SK-N-SH (cell line): ENCODE data around the gene ELOVL6. TPM values are rescaled to one million over a fixed set of nuclear protein-coding genes. Genes with fewer than 3 reads are reported as not detected.
A peak's percentile ranks its signal among the peaks of the same experiment; 100 is the strongest.

Source experiments
- CTCF ChIA-PET: fragments of 300-600, 350-600 bp; formaldehyde crosslinking; extraction: SDS; loops from one replicate; lab custom pipeline; 2021; lab: Yijun Ruan, JAX
- POLR2A ChIA-PET: fragments of 350-600 bp; sonication (Branson Sonifier 250); formaldehyde crosslinking; extraction: SDS; loops from one replicate; lab custom pipeline; 2020; ENCODE audit warnings: antibody characterized with exemption, inconsistent platforms; lab: Yijun Ruan, JAX
- DNase-seq: peaks from one replicate; pipeline ENCODE4 v3.0.0; 2012
- H2AFZ ChIP-seq: fragments of 200-600 bp; sonication (generic); 2 replicates; pipeline ENCODE4 v1.8.1; 2016; ENCODE audit warnings: antibody characterized with exemption, mild to moderate bottlenecking, low read depth
- H3F3A ChIP-seq: fragments of 200-600 bp; sonication (generic); replicated peaks from 2 replicates; pipeline ENCODE3; 2016; ENCODE audit warnings: antibody characterized with exemption, mild to moderate bottlenecking; ENCODE audit not compliant: insufficient read depth
- H3K27ac ChIP-seq, 2 experiments: fragments of 200-500 bp in 1 of 2; fragments of 200-600 bp in 1 of 2; sonication (Bioruptor generic) in 1 of 2; sonication (generic), shearing (Covaris generic) in 1 of 2; 2 replicates each; pipeline versions ENCODE4 v1.5.1 to v1.6.1; 2014 to 2016; ENCODE audit warnings: low read depth in 2 of 2, inconsistent platforms in 1 of 2, low read length in 1 of 2, mild to moderate bottlenecking in 1 of 2, mixed read lengths in 1 of 2
- H3K27me3 ChIP-seq: fragments of 200-600 bp; sonication (generic), shearing (Covaris generic); 2 replicates; pipeline ENCODE4 v1.6.1; 2016; ENCODE audit warnings: mixed run types; ENCODE audit not compliant: insufficient read depth
- H3K36me3 ChIP-seq, 2 experiments: fragments of 200-500 bp in 1 of 2; fragments of 200-600 bp in 1 of 2; sonication (Bioruptor generic) in 1 of 2; sonication (generic) in 1 of 2; replicated peaks in 1 of 2; 2 replicates each; pipeline versions ENCODE3 to v1.5.1; 2014 to 2016; ENCODE audit warnings: low read length in 1 of 2, mild to moderate bottlenecking in 1 of 2; ENCODE audit not compliant: insufficient read depth in 2 of 2, control insufficient read depth in 1 of 2
- H3K4me1 ChIP-seq, 2 experiments: fragments of 200-500 bp in 1 of 2; fragments of 200-600 bp in 1 of 2; sonication (Bioruptor generic) in 1 of 2; sonication (generic), shearing (Covaris generic) in 1 of 2; 2 replicates each; pipeline versions ENCODE4 v1.5.1 to v1.6.1; 2014 to 2016; ENCODE audit warnings: low read depth in 1 of 2, low read length in 1 of 2, mixed run types in 1 of 2; ENCODE audit not compliant: insufficient read depth in 2 of 2, control insufficient read depth in 1 of 2
- H3K4me2 ChIP-seq: fragments of 200-600 bp; sonication (generic), shearing (Covaris generic); 2 replicates; pipeline ENCODE4 v1.6.1; 2017; ENCODE audit warnings: mixed run types
- H3K4me3 ChIP-seq, 2 experiments: fragments of 200-500 bp in 1 of 2; fragments of 200-600 bp in 1 of 2; sonication (Bioruptor generic) in 1 of 2; sonication (generic), shearing (Covaris generic) in 1 of 2; 2 replicates each; pipeline versions ENCODE4 v1.5.1 to v1.8.1; 2014 to 2016; ENCODE audit warnings: low read depth in 2 of 2, inconsistent platforms in 1 of 2, low read length in 1 of 2, mild to moderate bottlenecking in 1 of 2, mixed read lengths in 1 of 2, moderate library complexity in 1 of 2
- H3K79me2 ChIP-seq: fragments of 200-600 bp; sonication (generic); 2 replicates; pipeline ENCODE4 v1.8.1; 2017; ENCODE audit warnings: mild to moderate bottlenecking; ENCODE audit not compliant: insufficient read depth
- H3K9ac ChIP-seq: fragments of 200-600 bp; sonication (generic); 2 replicates; pipeline ENCODE4 v1.6.1; 2017; ENCODE audit warnings: mixed run types
- H3K9me2 ChIP-seq: fragments of 200-600 bp; sonication (generic); 2 replicates; pipeline ENCODE4 v1.6.1; 2017; ENCODE audit warnings: mixed run types
- H3K9me3 ChIP-seq: fragments of 200-600 bp; sonication (generic); 2 replicates; pipeline ENCODE4 v1.6.1; 2017; ENCODE audit warnings: mixed run types, mild to moderate bottlenecking, moderate library complexity
- H4K20me1 ChIP-seq: fragments of 200-600 bp; sonication (generic); 2 replicates; pipeline ENCODE4 v1.6.1; 2017; ENCODE audit warnings: mild to moderate bottlenecking, mixed run types; ENCODE audit not compliant: insufficient read depth
- CHD2 ChIP-seq: fragments of 150-350 bp; IDR thresholded peaks from 2 replicates; pipeline ENCODE4 v1.6.1; 2018; ENCODE audit warnings: low read length; ENCODE audit not compliant: partially characterized antibody
- EP300 ChIP-seq, 2 experiments: IDR thresholded peaks; 2 replicates each; pipeline versions ENCODE4 v1.4.0 to v1.6.1; 2012; ENCODE audit warnings: borderline replicate concordance in 1 of 2, low read depth in 1 of 2, low read length in 1 of 2
- EZH2phosphoT487 ChIP-seq: fragments of 200-600 bp; sonication (generic); IDR thresholded peaks from 2 replicates; pipeline ENCODE4 v1.6.1; 2017; ENCODE audit warnings: low read depth, mixed run types, mild to moderate bottlenecking, antibody characterized with exemption, moderate library complexity, borderline replicate concordance
- FOXM1 ChIP-seq: IDR thresholded peaks from 2 replicates; pipeline ENCODE4 v1.4.0; 2012; ENCODE audit warnings: low read depth, mild to moderate bottlenecking
- GABPA ChIP-seq: IDR thresholded peaks from 2 replicates; pipeline ENCODE4 v1.4.0; 2012; ENCODE audit warnings: low read depth, mild to moderate bottlenecking
- MXI1 ChIP-seq: IDR thresholded peaks from 2 replicates; pipeline ENCODE4 v1.6.1; 2012; ENCODE audit warnings: mild to moderate bottlenecking, low read depth, low read length, improper control_type of control experiment
- NRF1 ChIP-seq: IDR thresholded peaks from 2 replicates; pipeline ENCODE4 v1.6.1; 2012; ENCODE audit warnings: low read depth, mild to moderate bottlenecking, low read length
- POLR2AphosphoS5 ChIP-seq: IDR thresholded peaks from 2 replicates; pipeline ENCODE4 v1.6.1; 2012; ENCODE audit warnings: low read depth, low read length
- RCOR1 ChIP-seq: fragments of 150-350 bp; IDR thresholded peaks from 2 replicates; pipeline ENCODE4 v1.6.1; 2017; ENCODE audit warnings: antibody characterized with exemption, low read length
- RXRA ChIP-seq: IDR thresholded peaks from 2 replicates; pipeline ENCODE4 v1.4.0; 2012; ENCODE audit warnings: low read depth, mild to moderate bottlenecking, borderline replicate concordance
- SIN3A ChIP-seq: IDR thresholded peaks from 2 replicates; pipeline ENCODE4 v1.6.1; 2012; ENCODE audit warnings: low read depth, mild to moderate bottlenecking, low read length, moderate library complexity, borderline replicate concordance
- TAF1 ChIP-seq: IDR thresholded peaks from 2 replicates; pipeline ENCODE4 v1.6.1; 2012; ENCODE audit warnings: low read depth, mild to moderate bottlenecking, low read length, moderate library complexity, borderline replicate concordance
- WGBS: methylation state at CpG from one replicate; pipeline ENCODE4 v1.1.6; 2017; ENCODE audit warnings: low lambda C conversion rate; 5-methylcytosine and 5-hydroxymethylcytosine counted together
- polyA plus RNA-seq, 3 experiments: library from polyadenylated mRNA; depleted of rRNA; stranded (reverse); fragments of >200 nt; gene quantifications; 2 replicates each; pipeline ENCODE4 v1.2.3, GENCODE V29; 2012
- TF ChIP-seq, protein P1 (sequence below): IDR thresholded peaks from 2 replicates; pipeline ENCODE4 v1.4.0; 2012; ENCODE audit warnings: low read depth

Gene ELOVL6
- polyA plus RNA-seq, 1 of the 3 experiments (the other 2 are of a cell fraction) = 9.0 TPM

GRCh38 chr4:110197529-110198042, 829 bp downstream of the ELOVL6 start:
- peak overlapping the region; percentile 80 to 84 for H3K4me3 ChIP-seq
- H4K20me1 ChIP-seq = no peaks in the 10 kb centered on the region
- H3K4me2 ChIP-seq = peak overlapping the region; percentile 89
- 0% methylated on average over 24 of the region's 26 CpGs for WGBS
- CTCF ChIA-PET = interaction anchor here (0.6 to 1.7 kb wide), 9 partner anchors 14 to 319 kb away, joined by 3 to 8 read pairs (median 4); no protein-coding TSS in a partner anchor
- peak overlapping the region; percentile 90 for H2AFZ ChIP-seq
- H3K9ac ChIP-seq = peak overlapping the region; percentile 69
- DNase-seq = peak; percentile 58
- no peaks in the 10 kb centered on the region for H3K9me2 ChIP-seq
- peak overlapping the region; percentile 60 to 97 for H3K27ac ChIP-seq
- peaks cover 7% of the 10 kb centered on the region for H3K79me2 ChIP-seq
- H3K4me1 ChIP-seq = peaks cover 13 to 20% of the 10 kb centered on the region in 2 experiments; a peak in 3 of 4 replicates
- peaks cover 9% of the 10 kb centered on the region for H3F3A ChIP-seq
- TF ChIP-seq CHD2 = peak; percentile 31
- no peak for TF ChIP-seq RCOR1
- no peak for TF ChIP-seq RXRA
- TF ChIP-seq GABPA = peak; percentile 31; the same call in 1 of the 2 replicates
- peak; percentile 43; the same call in 1 of the 2 replicates for TF ChIP-seq MXI1
- no peak for TF ChIP-seq FOXM1
- no peak for TF ChIP-seq EZH2phosphoT487
- 0 out of 2 replicates have a peak, but pooled peaks have one; percentile 60 for TF ChIP-seq SIN3A
- TF ChIP-seq NRF1 = no peak
- TF ChIP-seq EP300 (IDR thresholded peaks at IDR 0.05; ENCODE audit: borderline replicate concordance in 1 of 2, low read depth in 1 of 2, low read length in 1 of 2) = no peak
- TF ChIP-seq, protein P1, sequence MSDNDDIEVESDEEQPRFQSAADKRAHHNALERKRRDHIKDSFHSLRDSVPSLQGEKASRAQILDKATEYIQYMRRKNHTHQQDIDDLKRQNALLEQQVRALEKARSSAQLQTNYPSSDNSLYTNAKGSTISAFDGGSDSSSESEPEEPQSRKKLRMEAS = peak; percentile 73
- peak; percentile 54; the same call in 1 of the 2 replicates for TF ChIP-seq POLR2AphosphoS5
- POLR2A ChIA-PET = interaction anchor here (0.6 to 1.2 kb wide), 3 partner anchors 139 to 1446 kb away, joined by 3 to 4 read pairs (median 3); no protein-coding TSS in a partner anchor
- H3K36me3 ChIP-seq = peaks cover 0 to 4% of the 10 kb centered on the region in 2 experiments
- H3K9me3 ChIP-seq = no peaks in the 10 kb centered on the region
- no peaks in the 10 kb centered on the region for H3K27me3 ChIP-seq

DNA sequence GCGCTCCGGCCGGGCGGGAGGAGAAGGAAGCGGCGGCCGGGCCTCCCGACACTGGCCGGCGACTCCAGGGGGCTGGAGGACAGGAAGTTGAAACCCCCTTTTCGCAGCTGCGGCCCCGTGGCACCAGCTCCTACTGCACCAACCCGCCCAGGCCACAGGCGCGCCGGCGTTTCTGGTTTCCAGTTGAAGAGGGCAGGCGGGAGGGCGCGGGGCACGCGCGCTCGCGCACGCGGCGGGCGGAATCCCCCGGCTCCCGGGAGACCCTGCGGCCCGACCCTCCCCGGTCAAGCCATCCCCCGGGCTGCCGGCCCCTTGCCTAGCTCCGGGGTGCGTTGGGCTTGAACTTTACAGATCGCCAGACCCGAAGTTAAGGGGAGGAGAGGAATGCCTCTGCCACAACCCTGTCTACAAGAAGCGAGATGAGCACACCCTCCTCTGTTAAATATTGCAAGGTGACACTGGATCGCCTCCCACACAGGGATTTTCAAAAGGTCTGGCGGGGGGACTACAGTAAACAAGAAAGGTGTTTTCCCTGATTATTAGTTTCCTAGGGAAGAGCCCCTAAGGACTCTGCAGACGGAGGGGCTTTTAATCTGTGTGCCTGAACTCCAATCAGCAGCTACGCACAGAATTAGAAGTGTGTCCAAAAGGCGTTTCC, 1.4 kb downstream of the ELOVL6 start:
- Histone ChIP-seq H3K9ac (peak overlapping the region; percentile 69), H3F3A (peaks cover 9% of the 10 kb centered on the region), H3K4me1 (peaks cover 13 to 20% of the 10 kb centered on the region in 2 experiments; a peak in 3 of 4 replicates), H3K4me2 (peak overlapping the region; percentile 89), H2AFZ (peak overlapping the region; percentile 90), H4K20me1 (no peaks in the 10 kb centered on the region), H3K36me3 (peaks cover 0 to 4% of the 10 kb centered on the region in 2 experiments), H3K27ac (peak overlapping the region; percentile 60 to 97), H3K27me3 (no peaks in the 10 kb centered on the region), H3K4me3 (peak overlapping the region; percentile 80 to 84), H3K79me2 (peaks cover 11% of the 10 kb centered on the region), H3K9me3 (no peaks in the 10 kb centered on the region), H3K9me2 (no peaks in the 10 kb centered on the region)
- WGBS = 1% methylated on average over 6 of the region's 47 CpGs
- DNase-seq = peak; percentile 75
- ChIA-PET POLR2A (interaction anchor here (0.6 to 0.8 kb wide), 2 partner anchors 32 to 1445 kb away, joined by 3 read pairs; no protein-coding TSS in a partner anchor), CTCF (interaction anchor here (1.0 to 1.5 kb wide), 7 partner anchors 33 to 318 kb away, joined by 3 to 8 read pairs (median 4); no protein-coding TSS in a partner anchor)
- 0 out of 2 replicates have a peak, but pooled peaks have one; percentile 36 for TF ChIP-seq TAF1
- TF ChIP-seq RCOR1 = no peak
